Putamen (tissue), 1 donor: ENCODE results near the gene KRT83.
"Not testable (repeated sequence)": the region's sequence is repeated elsewhere in the genome, so short reads cannot be mapped to it uniquely, and the experiment has no call there.

Experiments
- DNase-seq: peaks from one replicate; pipeline ENCODE4 v3.0.0-alpha.2; 2016; ENCODE audit warnings: low spot score

The KRT83 gene

DNA sequence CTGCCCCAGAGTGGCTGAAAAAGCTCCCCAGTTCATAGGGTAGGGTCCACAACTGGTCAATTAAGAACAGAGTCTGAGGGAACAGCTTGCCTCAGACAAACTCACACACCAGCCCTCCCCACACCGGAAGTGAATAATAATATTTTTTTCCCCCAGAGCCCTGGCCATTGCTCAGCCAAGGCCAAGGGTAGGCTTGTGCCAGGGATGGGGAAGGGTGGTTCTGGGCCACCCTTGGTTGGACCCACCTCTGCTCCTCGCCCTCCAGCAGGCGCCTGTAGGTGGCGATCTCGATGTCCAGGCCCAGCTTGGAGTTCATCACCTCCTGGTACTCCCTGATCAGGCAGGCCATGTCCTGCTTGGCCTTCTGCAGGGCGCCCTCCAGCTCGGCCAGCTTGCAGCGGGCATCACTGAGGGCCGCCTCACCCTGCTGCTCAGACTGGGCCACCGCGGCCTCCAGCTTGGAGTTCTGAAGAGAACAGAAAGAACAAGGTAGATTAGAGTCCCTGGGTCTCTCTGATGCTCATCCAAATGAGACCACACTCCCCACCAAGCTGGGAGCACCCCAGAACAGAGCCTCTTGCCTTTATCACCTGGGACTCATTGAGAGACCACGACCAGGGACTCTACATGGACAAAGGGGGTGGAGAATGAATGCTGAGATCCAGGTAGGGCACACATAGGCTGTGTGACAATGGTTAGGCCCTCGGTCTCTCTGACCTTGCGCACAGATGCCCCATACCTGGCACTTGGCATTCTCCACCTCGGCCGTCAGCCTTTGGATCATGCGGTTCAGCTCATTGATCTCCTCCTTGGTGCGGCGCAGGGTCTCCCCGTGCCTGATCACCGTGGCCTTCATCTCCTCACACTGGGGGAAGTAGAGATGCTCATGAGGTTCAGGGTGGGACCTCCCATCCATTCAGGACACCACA, 34.1 kb downstream of the KRT83 start:
- not testable (repeated sequence) for DNase-seq

DNA sequence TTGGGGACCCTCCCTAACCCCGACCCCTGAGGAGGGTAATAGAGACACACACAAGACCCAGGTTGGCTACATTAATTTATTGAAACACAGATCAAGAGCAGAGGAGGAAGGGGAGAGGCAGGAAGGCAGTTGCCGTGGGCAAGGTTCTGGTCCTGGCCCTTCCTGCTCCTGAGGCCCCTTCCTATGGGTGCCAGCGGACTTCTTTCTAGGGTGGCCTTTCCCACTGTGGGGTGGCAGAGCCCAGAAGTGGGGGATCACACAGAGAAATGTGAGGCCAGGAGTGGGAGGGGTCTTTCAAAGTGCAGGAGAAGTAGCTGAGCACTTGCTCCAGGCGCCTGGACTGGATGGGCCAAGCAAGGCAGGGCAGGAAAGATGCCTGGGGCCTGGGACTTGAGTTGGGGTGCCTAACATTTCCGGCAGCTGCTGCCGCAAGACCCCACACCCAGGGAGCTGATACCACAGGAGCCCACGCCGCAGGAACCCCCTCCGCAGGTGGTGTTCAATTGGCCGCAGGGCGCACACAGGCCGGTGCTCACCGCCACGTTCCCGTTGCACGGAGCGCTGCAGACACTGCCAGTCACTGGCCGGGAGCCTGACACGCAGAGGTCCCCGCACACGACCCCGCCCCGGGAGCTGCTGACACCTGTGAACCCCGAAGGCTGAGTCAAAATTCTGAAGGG, 35.2 kb downstream of the KRT83 start:
- no peak for DNase-seq

DNA sequence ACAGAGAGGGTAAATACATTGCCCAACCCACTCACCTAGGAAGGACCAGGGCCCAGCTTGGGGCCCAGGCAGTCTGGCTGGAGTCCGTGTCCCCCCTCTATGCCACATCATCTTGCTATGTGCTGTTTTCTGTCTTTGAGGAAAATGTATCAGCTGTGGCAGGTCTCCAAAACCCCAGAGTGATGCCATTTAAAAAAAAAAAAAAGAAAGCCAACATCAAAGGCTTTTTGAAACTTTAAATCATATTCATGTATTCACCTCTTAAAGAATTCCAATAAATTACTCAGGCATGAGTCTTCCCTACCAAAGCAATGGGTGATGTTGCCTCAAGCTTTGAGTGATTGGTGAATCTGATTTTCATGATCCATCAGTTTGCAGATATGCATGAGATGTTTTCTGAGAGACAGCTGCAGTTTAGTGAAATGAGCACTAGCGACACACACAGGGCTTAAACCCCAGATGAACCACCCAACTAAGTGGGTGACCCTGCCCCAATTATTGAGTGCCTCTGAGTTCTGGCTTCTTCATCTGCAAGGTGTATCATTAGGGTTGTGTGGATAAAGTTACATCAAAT, 35.9 kb downstream of the KRT83 start:
- DNase-seq: no peak

DNA sequence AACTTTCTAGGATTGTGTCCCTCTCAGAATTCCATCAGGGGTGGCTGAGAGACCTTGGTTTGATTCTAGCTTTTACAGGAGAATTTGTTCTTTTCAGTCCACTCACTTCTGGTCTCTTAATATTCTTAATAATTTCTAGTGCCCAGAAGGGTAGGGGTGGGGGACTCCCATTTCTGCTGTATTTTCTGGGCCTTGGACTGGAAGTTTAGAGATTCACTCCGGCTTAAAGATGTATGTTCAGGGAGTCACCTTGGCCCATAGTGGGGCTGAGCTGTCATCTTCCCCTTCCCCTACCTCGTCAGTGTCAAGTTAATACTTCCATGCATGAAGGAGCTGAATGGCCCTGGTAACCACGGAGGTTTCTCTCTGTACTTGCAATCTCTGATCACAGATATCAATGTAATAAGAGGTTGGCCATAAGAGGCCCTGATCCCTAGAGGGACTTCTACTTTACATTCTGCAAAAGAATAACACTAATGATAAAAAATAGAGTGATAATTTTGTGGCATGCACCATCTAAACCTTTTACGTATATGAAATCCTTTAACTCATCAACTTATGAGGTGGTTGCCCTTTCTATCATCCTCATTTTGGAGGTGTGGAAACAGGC, 36.5 kb downstream of the KRT83 start:
- no peak for DNase-seq

DNA sequence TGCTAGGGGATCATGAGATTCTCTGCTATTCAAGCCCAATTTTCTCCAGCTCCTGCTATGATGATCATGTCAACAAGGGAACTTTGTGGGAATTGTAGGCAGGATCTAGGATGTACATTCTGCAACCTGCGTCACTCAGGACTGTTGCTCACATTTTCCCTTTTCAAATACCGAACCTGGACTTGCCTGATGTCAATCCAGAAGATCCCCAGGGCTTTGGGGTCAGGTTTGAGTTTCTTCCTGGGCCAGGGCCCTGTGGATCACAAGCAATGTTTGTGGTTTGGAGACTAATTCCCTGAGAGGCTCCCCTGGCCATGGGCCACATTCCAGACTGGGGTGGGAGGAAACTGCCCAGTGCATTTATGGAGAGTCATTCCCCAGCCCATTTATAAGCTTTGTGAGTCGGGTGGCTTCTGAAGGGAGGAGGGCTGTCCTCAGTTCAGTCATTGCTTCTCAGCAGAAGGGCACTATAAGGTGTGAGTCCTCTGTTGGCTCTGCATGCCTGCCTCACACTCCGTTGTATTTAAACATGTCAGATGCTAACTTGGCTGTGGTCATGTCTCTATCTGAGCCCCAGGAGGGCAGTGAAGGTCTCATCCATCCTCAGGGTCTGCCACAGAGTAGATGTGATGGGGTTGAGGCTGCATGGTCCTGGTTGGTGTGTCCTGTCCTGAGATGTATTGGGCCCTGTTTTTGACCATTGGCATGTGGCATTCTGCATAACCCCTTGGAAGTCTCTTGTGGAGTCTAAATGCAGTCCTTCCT, 40.2 kb downstream of the KRT83 start:
- DNase-seq: no peak

DNA sequence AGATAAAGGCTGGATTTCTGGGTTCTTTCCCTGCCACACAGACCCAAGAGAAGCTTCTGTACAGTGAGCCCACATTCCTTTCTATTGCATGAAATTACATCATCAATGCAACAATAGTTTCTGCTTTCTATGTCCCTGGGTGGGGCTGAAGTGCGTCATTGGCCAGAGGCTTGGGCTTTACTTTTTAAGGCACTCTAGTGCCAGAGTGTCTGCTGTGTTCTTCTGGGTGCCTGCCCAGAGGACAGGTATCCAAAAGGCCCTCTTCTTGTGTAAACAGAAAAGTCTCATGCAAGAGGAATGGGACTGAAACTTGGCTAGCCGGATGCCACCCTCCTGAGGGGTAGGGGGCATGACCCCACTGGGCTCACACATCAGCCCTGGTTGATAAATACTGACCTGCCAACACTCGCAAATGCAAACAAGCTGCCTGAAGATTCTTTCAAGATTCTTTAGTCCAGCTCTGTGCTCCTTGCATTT, 40.8 kb downstream of the KRT83 start:
- no peak for DNase-seq

DNA sequence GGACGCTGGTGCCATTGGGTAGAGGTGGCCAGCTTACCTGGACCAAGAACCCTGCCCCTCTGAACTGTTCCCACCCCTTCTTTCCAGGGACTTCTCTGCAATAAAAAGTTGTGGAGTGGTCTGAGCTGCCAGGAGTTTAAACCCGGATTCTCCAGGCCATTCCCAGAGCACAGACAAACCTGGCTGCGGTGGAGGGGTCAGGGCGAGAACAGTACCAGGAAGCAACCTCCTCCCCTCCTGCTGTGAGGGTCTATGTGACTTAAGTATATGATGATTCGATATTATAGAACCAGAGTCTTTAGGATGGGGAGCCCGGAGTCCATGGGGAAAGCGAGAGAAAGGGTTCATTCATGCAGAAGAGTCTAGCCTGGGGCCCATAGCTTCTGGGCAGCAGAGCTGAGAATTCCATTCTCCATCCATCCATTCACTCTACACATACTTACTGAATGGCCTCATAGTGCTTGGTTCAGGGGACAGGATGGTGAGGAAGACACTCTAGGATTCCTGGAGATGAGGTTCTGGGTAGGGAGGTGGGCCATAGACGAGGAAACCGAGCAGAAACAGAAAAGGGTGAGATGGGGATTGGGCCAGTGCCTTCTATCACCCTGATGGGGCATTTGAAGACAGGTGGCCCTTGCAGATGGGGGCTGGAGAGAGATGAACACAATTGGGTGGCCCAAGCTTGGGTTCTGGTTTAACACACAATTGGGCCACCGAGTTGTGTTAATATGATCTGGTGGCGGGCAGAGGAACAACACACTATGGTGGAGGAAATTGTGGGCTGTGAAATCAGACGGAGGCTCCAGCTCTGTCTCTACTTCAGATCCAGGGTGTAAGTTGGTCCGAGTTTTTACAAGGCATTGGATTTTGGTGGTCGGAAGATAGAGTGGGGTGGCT, 41.5 kb downstream of the KRT83 start:
- no peak for DNase-seq

DNA sequence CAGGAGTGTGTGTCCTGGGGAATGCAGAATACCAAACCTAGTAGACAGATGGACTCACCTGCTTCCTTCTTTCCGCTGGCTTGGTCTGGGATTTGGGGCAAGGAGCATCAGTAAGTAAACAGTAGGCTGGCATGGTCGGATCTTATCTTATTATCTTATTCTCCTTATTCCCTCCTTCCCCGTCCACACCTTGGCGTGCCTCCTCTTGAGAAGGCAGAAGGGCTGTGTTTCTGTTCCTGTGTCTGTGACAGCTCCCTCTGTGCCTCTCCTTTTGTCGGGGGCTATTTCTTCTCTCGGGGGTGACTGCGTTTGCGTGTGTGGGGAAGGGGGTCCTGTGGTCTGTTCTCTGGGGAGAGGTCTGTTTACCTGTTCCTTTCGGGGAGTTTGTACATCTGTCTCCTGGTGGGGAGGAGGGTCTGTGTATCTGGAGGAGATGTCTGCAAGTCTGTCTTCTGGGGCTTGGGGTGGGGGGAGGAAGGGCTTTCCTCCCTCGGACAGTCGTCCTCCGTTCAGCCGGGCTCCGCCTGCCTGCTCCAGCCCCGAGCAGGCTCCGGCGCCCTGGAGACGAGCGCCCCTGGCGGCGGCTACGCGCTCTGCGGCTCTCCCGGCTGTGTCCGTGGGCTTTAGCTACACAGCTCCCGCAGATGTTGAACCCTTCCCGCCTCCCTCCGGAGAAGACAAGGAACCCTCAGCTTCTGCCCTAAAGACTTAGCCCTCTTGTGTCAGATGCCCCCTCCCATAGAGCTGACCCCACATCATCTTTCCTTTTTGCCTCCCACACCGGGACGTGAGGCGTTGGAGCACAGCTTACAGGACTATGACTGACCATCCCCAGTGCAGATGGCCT, 42.4 kb downstream of the KRT83 start:
- DNase-seq: peak; percentile 45

DNA sequence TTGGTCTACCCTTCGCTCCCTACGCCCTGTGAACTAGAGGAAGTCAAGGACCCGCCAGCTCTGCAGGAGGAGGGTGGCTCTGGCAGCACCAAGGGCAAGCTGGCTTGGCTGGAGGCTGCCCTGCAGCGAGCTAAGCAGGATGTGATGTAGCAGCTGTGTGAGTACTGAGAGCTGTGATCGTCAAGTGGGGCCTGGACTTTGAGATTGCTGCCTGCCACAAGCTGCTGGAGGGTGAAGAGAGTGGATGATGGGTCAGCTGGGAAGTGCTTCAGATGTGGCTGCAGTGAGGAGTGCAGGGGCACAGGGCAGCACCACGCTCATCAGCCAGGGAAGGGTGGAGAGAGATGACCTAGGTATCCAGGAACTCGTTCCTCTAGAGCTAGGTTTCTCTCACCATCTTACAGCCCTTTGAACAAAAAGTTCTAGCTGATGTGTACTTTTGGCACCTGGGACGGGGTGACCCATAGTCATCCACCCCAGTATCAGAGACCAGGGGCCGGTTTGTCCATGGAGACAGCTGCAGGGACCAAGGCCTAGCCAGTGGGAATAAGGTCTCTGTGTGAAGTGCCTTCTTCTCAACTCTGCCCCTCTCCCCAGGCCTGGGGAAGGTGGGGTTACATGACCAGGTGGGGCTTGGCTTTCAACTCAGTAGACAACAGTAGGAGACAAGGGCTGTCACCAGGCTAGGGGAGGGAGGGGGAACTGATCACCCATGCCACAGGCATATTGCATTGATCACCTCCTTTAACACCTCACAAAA, 43.5 kb downstream of the KRT83 start:
- DNase-seq: no peak

DNA sequence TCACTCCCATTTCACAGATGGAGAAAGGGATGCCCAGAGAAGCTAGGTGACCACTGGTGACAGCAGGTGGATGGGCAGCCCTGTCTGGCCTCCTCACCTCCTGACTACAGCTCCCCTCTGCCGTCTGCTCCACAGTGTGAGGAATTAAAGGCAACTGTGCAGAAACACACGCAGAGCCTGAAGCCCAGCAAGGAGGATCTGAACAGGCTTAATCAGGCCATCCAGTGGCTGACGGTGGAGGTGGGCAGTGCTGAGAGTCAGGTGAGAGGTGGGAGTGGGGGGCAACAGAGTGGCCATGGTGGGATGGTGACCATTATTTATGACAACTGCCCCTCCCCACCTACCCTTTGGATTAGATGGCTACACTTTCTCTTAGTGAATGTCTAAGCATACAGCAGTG, 45.5 kb downstream of the KRT83 start:
- no peak for DNase-seq

DNA sequence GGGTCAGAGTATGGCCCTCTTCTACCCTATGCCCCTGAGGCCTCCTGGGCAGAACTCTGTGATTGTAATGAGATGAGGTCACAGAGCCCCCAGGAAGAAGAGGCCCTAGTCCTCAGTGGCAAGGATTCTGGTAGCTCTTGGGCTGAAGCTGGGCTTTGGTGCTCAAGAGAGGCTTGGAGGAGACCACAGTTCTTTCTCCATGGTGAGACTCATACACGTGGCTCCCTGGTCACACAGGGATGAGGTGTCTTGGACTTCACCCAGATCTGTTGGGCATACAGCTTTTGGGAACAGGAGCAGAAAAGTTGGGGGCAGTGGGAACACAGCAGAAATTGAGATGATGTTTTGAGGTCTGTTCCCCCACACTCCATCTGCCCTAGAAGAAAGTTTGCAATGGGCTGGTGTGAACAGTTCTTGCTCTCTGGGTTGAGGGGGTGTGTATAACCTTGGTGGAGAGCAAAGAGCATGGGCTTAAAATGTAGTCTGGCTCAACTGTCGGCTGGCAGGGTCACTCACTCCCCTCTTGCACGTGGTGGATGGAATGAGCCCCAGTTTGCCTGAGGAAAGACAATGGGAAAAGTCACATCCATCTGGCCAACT, 46.6 kb downstream of the KRT83 start, which contains the start of gene KRT86:
Gene KRT86, plus strand, starts transcription at position 125 of the 600 bp plus-strand sequence. CDS start 27,272 bp downstream, outside the sequence.
- DNase-seq: no peak

DNA sequence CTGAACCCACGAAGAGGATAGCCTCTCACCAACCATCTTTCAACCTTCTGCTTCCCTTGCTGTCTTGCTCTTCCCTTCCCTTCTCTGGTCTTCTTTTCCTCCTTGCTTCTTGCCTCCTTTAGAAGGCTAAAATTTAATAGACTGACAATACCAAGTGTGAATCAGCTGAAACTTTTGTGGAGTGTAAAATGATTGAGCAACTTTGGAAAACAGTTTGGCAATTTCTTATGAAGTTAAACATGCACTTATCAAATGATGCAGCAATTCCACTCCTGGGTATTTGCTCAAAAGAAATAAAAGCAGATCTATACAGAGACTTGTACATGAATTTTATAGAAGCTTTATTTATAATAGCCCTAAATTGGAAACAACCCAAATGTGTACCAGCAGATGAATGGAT, 50.0 kb downstream of the KRT83 start:
- DNase-seq: no peak

DNA sequence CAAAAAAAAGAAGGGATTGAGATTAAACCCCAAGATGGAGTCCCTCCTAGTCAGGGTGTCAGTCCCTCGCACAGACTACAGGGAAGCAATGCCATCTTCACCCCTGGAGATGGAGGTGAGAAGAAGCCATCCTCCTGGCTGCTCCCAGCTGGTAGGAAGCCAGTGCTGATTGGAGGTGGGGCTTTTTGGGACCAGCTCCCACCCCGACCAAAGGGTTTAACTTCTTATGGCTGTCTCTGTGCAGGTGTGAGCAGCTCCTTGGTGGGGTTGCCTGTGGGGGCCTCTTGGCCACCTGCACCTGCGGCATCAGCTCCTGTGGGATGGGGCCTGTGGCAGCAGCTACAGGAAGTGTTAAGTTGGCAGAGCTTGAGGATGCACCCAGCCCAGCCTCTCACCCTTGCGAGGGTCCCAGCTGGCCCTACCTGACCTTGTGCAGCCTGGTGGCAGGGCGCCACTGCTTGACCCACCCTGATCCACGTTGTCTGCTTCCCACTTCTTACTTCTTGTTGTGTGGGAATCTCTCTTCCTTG, 50.6 kb downstream of the KRT83 start:
- DNase-seq: no peak

DNA sequence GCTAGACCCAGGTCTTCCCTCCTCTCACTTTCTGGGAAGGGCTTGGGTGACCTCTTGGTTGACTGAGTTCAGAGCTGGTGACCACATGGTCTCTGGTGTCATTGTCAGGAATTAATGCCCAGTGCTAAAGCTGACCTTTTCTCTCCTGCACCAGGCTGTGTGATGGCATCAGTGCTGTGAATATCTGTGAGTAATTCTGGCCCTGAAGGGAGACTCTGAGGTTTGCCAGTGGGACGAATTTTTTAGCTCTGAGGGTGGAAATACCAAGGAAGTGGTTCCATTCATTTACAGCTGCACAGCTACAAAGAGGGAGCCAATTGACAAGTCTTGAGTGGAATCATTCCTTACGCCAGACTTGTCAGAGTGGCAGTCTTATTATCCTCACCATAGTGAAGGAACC, 53.0 kb downstream of the KRT83 start:
- no peak for DNase-seq

DNA sequence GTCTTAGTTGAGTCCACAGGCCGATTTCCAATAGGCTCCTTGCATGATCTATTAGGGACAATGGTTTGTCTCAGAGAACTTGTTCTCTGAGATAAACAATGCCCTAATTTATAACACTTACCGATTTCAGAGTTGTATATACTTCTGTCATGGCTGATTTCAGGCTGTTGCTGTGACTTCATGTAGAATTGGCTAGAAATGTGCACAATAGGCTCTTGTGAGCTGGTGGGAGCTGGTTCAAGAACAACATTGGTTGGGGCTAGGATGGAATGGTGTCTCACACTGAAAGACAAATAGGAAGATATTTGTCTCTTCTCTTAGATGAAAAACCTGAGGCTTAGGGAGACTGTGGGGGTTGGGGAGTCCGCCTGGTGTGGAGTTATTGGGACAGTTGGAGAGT, 53.5 kb downstream of the KRT83 start:
- peak; percentile 66 for DNase-seq

DNA sequence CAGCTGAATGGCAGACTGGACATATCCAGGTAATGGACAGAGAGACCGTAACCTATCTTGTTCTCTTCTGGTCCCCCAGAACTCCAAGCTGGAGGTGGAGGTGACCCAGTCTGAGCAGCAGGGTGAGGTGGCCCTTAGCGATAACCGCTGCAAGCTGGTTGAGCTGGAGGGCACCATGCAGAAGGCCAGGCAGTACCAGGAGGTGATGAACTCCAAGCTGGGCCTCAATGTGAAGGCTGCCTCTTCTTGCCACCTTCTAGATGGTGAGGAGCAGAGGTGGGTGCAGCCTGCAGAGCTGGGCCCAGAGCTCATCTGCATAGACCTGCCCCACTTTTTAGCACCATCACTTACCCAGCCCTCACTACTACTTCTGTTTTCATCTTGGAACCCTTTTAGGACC, 53.9 kb downstream of the KRT83 start:
- DNase-seq: no peak

DNA sequence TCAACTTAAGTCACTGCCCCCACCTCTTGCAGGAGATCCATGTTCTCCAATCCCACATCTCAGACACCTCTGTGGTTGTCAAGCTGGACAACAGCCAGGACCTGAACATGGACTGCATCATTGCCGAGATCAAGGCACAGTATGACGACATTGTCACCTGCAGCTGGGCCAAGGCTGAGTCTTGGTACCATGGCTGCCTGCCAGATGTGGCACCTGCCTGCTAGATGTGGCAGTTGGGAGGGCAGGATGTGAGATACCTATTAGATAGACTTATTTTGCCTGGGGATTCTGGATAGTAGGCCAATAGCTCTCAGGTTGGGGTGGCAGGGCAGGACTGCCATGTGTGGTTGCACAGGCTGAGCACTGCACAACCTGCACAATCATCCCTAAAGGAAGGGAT, 54.7 kb downstream of the KRT83 start:
- DNase-seq: no peak

DNA sequence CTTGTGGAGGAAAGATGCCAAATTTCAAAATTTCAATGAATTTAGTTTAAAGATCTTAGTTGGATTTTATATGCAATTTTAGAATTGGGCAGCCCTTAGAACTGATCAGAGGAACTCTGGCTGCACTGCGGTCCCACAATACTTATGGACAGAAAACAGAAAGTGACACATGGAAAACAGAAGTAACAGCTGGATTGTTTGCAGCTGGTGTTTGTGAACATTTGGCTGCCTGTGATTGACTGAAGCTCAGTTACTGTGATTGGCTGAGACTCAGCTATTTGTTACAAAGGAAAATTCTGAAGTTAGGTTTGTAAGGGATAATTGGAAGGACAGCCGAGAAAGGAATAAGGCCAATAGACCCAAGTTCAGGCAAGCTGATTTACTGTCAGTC, 56.8 kb downstream of the KRT83 start:
- peak; percentile 25 for DNase-seq
